Activated CD4-positive, CD25-positive, alpha-beta regulatory T cell (primary cell): Measurements from ENCODE around the gene BACH2.
A peak's percentile ranks its signal among the peaks of the same experiment; 100 is the strongest.
"Not testable (repeated sequence)": the region's sequence is repeated elsewhere in the genome, so short reads cannot be mapped to it uniquely, and the experiment has no call there.

Source experiments
- DNase-seq, 4 experiments: peaks; one replicate each; lab custom pipeline; 2025; lab: John Stamatoyannopoulos, UW

BACH2 gene

DNA sequence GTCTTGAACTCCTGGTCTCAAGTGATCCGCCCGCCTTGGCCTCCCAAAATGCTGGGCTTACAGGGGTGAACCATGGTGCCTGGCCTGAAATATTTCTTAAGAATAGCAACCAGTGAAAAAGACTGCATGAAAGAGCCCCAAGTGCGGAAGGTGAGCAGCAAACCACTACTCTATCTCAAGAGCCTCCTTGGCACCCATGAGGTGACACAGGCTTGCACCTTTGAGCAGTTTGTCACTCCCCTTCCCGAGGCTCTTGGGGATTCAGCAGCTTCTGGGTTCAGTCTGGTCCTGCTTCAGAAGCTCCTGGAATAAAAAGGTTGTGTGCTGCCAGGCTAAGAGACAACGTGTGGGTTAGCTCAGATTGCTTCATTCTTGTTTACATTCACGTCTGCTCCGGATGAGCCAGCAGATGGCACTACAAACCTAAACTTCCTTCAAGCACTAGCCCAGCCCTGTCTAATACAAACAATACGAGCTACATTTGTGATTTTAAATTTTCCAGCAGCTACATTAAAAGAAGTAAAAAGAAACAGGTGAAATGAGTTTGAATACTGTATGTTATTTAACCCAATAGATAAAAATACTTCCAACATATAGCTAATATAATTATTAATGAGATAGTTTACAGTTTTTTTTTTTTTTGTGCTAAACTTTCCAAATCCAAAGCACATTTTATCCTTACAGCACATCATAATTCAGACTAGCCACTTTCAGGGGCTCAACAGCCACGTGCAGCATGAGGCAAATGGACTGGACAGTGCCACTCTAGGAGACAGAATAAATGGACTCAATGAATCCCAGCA lies 356.2 kb downstream of the BACH2 start:
- peak; percentile 19 to 44 (median 32) for DNase-seq

DNA sequence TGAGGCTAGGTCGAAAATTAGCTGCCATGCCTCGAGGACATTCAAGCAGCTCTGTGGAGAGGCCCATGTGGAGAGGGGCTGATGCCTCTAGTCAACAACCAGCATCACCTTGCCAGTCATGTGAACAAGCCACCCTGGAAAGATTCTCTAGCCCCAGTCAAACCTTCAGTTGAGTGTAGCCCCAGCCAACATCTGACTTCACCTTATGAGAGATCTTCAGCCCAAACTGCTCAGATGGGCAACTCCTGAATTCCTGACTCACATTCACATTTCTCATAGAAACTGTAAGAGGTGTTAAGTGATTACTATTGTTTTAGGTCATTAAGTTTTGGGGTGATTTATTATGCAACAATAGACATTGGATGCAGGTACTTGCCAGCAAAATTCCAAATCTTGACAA lies 357.5 kb downstream of the BACH2 start:
- DNase-seq, result no peak

DNA sequence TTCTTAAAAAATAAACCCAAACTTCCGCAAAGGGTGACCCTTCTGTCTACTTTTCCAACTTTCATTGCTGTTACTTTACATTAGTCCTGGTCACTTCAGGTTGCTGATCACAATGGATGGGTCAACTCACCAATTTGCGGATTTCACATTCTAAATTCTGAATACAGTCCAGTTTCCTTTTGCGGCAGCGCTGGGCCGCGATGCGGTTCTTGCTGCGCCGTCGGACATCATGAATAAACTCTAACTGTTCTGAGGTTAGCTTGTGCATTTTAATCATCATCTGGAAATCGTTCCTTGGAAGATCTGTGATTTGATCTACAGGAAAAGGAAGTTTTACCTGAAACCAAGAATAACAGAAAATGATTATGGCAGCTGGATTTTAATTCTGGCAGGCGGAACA lies 358.6 kb downstream of the BACH2 start:
- DNase-seq, result no peak

DNA sequence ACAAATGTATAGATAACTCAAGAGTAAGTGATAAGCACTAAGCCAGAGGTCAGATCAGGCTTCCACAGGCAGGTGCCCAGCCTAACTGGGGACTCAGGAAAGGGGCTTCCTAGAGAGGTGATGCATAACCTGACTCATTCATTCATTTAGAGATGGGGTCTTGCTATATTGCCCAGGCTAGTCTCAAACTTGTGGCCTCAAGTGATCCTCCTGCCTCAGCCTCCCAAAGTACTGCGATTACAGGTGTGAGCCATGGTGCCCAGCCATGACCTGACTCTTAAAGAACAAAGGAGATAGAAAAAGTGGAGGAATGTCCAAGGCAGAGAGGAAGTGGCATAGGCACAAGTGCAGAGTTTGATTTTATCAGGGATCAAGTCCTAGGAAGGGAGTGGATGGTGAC lies 360.5 kb downstream of the BACH2 start:
- no peak for DNase-seq

DNA sequence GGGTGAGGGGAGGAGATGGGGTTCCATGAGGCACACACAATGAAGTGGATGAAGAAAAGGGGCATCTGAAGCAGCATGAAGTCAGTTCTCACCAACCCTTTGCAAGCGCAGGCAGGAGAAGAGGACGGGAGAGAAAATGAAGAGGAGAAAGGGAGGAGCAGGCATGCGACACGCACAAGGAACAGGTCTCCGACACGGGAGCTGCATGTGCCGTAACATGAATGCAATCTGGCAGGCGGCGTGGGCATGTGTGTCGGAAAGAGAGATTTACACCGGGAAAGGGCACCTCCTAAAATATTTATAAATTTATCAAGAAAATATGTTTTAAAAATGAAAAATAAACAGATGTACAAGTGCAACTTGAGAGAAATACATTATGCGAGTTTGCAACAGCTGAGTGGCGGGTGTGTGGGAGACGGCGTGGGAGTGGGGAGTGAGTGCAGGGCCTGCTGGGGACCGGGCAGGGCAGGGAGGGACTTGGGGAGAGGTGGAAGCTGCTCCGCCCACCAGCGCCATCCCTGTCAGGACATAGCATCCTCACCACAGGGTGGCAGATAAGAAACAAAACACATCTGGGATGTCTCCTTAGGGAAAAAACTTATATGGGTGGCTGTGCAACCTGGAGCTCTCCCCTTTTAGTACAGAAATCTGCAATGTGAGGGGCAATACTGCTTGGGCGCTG lies 361.8 kb downstream of the BACH2 start:
- DNase-seq, result no peak

DNA sequence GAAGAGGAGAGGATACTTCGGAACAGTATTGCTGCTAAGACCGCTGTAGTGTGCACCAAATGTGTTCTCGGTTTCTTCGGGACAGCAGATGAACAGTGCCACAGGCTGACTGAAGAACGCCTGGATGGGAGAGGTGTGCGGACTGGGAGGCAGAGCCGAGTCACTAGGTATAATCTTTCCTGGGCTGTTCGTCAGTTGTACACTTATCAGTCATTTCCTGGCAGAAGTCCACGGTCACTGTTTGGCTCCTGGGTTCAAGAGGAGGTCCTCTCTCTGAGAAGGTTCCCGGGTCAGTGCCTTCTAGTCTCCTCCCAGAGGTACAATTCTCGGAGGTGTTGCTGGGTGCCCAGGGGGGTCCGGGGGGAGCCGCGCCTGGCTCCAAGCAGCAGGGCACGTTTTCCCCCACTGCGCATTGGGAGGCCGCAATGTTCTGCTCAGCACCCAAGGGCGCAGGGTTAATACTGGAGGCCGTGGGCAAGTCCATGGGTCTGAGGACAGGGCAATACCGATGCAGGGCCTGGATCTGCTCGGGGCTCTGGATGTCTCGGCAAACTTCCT lies 364.3 kb downstream of the BACH2 start:
- DNase-seq, result no peak

DNA sequence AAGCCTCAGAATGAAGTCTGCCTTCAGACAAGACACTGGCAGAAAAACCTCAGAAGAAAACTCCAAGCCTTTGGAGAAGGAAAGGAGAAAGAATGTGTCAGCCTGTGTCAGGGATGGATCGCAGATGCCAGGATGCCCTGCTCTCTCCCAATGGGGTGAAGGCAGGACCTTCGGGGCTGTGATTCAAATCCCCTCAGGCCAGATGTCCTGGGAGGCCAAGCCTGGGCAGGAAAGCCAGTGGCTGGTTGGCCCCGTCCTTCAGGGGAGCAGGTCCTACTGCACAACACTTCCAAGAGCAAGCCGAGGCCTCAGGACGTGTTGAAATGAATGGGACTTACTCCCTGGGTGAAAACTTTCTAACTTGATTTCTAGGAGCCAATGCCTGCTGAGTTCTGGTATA lies 365.9 kb downstream of the BACH2 start:
- DNase-seq, result no peak

DNA sequence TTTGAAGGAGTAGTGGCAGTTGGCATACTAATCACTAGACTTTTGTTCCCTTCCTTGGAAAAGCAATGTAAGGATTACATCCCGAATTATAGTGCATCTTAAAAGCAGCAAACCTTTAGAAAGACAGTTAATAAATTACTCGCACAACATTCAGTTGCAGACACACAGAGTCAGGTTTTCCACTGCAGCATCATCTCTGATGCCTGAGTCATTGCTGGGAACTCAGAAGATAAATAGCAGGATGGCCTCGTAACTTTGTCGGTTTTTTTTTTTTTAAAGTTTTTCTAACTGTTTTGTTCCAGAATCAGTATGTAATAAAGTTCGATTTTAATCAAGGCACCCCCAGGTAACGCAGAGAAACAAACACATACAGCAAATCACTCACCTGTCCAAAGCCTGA lies 368.0 kb downstream of the BACH2 start:
- no peak for DNase-seq

DNA sequence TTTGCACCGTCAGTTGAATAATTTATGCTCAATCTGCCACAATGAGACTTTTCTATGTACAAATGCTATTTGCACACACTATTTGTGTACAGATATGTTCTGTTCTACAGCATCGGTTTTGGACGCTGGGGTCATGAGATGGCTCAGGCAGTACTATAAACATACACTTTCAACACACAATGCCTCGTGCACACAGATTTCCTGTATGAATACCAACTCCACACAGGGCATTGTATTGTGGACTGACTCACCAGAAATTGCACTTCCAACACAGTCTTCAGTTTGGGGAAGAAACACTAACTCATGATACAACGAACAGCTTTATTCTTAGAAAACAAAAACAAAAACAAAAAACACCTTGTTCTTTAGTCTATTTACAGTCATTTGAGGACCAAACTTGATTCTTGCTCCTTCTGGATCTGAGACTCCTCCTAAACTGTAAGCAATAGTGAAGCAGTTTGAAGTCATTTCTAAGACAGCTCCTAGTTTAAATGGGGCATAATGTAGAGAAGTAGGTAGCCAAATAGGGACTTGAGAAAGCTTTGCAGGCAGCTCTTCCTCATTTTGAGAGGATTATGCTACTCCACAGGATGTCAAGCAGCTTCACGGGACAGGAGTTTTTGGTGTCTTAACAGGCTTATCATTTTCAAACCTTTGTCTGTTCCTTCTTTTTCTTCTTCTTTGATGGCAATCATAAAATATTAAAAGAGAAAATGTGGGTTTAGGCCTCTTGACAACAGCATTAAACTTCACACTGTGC lies 368.7 kb downstream of the BACH2 start:
- DNase-seq, result no peak

DNA sequence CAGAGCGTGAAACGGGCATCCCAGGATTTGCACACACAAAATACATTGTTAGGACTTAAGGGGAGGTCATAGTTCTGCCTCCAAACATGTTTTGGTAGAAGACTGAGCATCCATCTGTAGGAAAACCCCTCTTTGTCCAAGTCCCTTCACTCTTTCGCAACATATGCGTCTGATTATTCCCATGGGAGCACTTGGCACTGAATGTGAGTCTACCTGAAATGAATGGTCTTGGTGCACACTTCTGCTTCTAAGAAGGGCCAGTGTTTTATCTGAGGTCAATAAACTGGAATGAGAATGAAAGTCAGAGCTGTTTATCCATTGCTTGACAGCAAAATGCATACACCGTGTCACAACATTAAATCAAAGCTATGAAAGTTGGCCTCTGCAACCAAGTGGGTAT lies 369.4 kb downstream of the BACH2 start:
- no peak for DNase-seq

DNA sequence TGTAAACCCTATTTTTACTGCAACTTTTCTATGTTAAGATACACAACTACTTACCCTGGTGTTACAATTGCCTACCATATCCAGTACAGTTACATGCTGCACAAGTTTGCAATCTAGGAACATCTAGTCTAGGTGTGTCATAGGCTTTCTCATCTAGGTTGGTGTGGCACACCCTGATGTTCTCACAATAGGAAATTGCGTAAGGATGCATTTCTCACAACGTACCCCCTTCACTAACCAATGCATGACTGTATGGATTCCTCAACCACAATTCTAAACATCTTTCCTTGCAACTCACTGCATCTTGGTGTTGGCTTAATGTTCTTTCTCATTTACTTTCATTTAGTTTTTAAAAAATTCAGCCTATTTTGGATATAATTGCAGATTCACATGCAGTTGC lies 370.8 kb downstream of the BACH2 start:
- DNase-seq, result no peak

DNA sequence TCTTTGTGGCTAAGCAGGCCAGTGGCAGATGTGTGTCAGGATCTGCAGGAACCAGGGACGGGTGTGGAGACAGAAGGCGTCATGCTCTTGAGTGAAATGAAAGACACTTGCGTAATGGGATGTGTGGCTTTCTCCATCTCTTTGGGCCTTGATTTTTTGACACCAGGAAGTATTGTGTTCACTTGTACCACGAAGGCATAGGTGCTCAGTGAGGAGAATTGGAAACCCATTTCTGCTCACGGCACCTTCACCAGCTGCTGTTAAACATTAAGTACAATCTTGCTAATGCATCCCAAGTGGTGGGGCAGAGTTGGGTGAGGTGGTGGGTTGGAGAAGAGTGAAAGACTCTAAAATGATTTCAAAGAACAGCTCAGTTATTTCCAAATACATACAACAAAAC lies 372.4 kb downstream of the BACH2 start:
- DNase-seq, result no peak

DNA sequence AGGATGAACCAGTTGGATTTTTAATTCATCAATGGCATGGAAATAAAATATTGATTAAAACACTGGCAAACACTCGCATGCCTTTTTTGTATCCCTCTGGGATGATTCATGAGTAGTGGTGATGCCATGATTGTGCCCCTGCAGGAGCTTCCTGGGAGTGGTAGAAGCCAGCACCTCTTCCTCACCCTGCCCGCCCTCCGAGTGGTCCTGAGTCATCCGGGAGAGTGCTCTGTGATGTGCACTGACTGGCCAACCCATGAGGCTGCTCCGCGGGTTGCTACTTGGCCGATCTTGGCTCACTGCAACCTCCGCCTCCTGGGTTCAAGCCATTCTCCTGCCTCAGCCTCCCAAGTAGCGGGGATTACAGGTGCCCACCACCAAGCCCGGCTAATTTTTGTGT lies 375.0 kb downstream of the BACH2 start:
- DNase-seq, result no peak

DNA sequence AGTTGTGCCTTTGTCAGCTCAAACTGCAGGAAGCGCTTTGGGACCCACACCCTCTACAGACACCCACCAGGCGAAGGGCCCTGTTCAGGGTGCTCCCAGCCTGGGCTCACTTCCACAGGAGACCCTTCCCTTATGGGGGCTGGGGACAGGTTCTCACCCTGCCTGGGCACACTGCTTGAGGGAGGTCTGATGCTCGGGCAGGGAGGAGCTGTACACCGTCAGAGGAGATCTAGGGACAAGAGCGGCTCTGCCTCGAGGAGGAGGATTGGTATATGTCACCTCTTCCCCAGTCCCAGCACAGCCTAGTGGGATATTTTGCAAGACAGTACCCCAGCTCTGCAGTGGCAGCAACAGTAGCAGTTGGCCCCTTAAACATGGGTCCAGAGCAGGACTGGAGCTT lies 375.4 kb downstream of the BACH2 start:
- no peak for DNase-seq

DNA sequence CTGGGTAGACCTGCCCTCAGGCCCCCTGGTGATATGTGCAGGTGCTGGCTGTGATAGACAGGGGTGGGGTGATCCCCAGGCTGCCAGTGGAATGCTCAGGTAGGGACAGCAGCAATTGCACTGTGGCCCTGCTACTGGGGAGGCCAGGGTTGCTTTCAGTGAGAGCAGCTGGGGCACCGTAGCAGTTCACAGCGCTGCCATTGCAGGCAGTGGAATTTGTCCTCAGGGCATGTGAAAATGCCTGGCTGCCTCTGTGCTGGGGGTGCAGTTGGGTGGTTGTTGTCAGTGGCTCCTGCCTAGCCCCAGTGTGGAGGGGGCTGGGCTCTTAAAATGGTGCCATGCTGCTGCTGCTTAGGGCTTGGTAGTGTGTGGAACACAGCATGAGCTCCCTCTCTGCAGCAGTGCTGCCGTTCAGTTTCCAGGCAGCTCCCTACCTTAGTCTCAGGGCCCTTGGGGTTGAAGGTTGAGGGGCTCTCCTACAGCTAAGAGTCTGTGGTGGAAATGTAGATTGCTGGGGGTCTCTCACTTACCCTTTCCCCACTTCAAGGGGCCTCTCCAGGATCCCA lies 378.8 kb downstream of the BACH2 start:
- no peak for DNase-seq

DNA sequence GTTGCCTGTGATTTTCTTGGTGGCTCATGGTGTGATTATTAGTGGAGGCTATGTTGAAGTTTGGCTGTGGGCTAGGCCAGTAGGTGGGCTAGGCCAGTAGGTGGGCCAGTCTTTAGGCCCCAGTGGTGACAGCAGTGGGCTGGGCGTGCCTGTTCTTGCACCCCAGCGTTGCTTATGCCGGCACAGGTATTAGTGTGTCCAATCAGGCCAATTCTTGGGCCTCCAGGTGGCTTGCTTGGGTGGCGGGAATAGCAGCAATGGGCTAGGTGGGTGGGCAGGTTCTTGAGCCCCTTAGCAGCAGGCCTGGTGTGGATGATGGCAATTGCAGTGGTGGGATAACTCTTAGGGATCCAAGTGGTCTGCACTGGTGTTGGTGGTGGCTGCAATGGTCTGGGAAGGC lies 379.4 kb downstream of the BACH2 start:
- no peak for DNase-seq

DNA sequence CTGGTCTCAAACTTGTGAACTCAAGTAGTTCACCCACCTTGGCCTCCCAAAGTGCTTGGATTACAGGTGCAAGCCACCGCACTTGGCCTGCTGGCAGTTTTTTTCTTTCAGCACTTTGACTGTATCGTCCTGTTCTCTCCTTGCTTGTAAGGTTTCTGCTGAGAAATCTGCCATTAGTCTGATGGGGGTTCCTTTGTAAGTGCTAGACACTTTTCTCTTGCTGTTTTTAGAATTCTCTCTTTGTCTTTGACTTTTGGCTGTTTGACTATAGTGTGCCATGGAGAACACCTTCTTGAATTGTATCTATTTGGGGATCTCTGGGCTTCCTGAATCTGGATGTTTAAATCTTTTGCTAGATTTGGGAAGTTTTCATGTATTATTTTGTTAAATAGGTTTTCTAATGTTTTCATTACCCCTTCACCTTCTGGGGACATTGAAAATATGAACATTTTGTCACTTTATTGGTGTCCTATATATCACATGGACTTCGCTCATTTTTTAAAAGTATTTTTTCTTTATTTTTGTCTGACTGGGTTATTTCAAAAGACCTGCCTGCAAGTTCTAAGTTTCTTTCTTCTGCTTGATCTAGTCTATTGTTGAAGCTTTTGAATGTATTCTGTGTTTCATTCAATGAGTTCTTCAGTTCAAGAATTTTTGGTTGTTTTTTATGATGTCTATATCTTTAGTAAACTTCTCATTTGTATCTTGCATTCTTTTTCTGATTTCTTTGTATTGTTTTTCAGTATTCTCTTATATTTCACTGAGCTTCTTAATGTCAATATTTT lies 380.3 kb downstream of the BACH2 start:
- DNase-seq, result no peak

DNA sequence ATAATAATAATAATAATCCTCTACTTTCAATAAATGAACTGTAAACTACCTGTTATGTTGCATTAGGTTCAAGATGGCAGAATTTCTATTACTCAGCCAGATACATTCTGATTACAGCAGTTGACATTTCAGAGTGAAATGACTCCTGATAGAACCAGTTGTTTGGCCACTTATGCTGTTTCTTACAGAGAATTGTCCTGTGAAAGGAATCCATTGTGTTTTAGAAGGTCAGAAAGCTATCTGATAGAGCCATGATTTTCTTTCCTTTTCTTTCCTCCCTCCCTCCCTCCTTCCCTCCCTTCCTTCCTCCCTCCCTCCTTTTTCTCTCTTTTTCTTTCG lies 385.8 kb downstream of the BACH2 start:
- DNase-seq, result no peak

DNA sequence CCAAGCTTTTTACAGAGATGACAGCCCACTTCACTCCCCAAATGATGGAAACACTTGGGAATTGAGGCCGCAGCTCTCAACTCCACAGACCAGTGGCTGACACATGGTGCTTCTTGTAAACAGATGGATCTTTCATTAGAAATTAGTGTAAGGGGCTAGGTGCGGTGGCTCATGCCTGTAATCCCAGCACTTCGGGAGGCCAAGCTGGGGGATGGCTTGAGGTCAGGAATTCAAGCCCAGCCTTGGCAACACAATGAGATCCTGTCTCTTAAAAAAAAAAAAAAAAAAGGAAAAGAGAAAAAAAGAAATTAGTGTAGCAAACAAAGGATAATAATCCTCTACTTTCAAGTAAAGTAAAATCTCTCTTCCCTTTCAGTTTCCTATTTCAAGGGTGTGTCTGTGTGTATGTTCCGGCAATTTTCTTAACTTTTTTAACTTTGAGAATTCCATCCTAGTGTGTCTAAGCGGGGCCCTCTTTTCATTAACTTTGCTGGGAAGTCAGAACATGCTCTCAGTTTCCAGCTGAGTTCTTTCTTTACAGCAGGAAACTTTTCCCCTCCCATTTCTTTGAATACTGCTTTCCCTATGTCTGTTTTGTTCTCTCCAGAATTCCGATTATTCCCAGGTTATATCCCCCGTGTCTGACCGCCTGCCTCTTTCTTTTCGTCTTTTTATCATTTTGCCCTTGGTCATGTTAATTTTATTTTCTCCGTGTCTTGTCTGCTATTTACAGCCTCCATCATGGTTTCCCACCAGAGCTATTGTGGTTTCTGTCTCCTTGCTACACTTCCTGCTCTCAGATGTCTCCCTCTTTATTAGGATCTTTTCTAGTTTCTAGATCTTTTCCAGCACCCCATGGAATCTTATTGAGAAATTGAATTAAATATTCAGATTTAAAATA lies 386.4 kb downstream of the BACH2 start:
- DNase-seq, result not testable (repeated sequence)

DNA sequence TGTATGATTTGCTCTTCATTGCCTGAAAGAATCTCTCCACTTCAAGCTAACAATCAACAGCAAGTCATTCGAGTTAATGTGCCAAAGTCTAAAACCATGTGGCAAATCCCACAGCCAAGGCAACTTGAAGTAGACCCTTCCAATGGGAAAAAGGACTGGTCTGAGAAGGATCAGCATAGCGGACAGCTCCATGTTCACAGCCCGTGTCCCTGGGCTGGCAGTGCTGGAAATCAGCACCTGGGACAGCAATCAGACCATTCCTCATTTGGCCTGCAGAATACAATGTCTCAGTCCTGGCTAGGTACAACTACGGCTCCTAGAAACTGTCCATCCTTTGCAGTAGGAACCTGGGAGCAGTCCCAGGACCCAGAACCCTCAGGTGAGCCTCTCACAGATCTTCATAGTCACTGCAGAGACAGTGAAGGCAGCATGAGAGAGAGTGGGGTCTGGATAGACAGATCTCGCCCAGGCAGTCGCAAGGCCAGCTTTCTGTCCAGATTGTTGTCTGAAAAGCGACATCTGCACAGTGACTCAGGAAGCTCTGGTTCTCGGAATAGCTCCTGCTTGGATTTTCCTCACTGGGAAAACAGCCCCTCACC lies 401.3 kb downstream of the BACH2 start:
- no peak for DNase-seq
